Lower lobe of right lung (tissue), 2 donors: ENCODE measurements around the gene REXO5. TPM values are rescaled to one million over a fixed set of nuclear protein-coding genes. Genes with fewer than 3 reads are reported as not detected.

Experiments used
- ATAC-seq, 2 donors: fragments of 200-7000 bp; cut with Tn5 transposase; one replicate each; pipeline ENCODE4 v1.9.1; 2020 to 2022; ENCODE audit warnings: mild to moderate bottlenecking in 2 of 2, moderate library complexity in 2 of 2
- DNase-seq: peaks from one replicate; pipeline ENCODE4 v3.0.0-alpha.2; 2020
- H3K27ac ChIP-seq: fragments of 200-600 bp; one replicate; pipeline ENCODE4 v1.8.0; 2022
- H3K27me3 ChIP-seq: fragments of 200-600 bp; one replicate; pipeline ENCODE4 v1.8.0; 2022; ENCODE audit warnings: low read depth
- H3K36me3 ChIP-seq: fragments of 200-600 bp; one replicate; pipeline ENCODE4 v1.8.0; 2022; ENCODE audit warnings: mild to moderate bottlenecking
- H3K4me1 ChIP-seq: fragments of 200-600 bp; one replicate; pipeline ENCODE4 v1.8.0; 2022
- H3K4me3 ChIP-seq: fragments of 200-600 bp; one replicate; pipeline ENCODE4 v1.8.0; 2022; ENCODE audit warnings: mild to moderate bottlenecking
- H3K9me3 ChIP-seq: fragments of 200-600 bp; one replicate; pipeline ENCODE4 v1.8.0; 2022
- CTCF ChIP-seq: fragments of 200-600 bp; IDR thresholded peaks from one replicate; pipeline ENCODE4 v1.8.0; 2022; ENCODE audit warnings: antibody characterized with exemption, mild to moderate bottlenecking
- intact Hi-C: fragments of 100-400 bp; cut with DNase I; formaldehyde crosslinking; loops from one replicate; pipeline ENCODE4 v1.11.0; 2022
- total RNA-seq: library from RNA; stranded (reverse); fragmentation: NEBNext Ultra II Directional; extraction: Animal tissue kit (Norgen Biotek cat#: 25700); gene quantifications from one replicate; pipeline ENCODE4 v1.2.1, GENCODE V29; 2021
- donor health status: DM: no; HTN: yes; CAD: no; lungs with severe emphysema.

REXO5 gene
- total RNA-seq, 1 donor from 2014 or later: 4.7 TPM

- no peak for TF ChIP-seq CTCF
- Histone ChIP-seq H3K9me3 (no peaks in the 10 kb centered on the region), H3K4me3 (no peak overlapping the region), H3K36me3 (no peaks in the 10 kb centered on the region), H3K4me1 (peaks cover 53% of the 10 kb centered on the region), H3K27me3 (no peaks in the 10 kb centered on the region), H3K27ac (peak overlapping the region; percentile 76)
- intact Hi-C loops: loop anchor here (10.0 kb wide), 1 partner anchor 233 kb away; no protein-coding TSS in a partner anchor
- DNase-seq: peak; percentile 75
- peak; percentile 90 to 91 for ATAC-seq
Observed at GRCh38 chr16:20851601-20852000, 45.3 kb downstream of the REXO5 start.

GRCh38 chr16:20853143-20853542 is 46.8 kb downstream of the REXO5 start:
- DNase-seq (no peak), ATAC-seq (peak in 1 of 2 donors; percentile 2)
- intact Hi-C loops: loop anchor here (10.0 kb wide), 1 partner anchor 232 kb away; no protein-coding TSS in a partner anchor
- no peak overlapping the region for H3K27ac ChIP-seq
- TF ChIP-seq CTCF: no peak
- no peaks in the 10 kb centered on the region for H3K27me3 ChIP-seq
- no peaks in the 10 kb centered on the region for H3K36me3 ChIP-seq
- peaks cover 64% of the 10 kb centered on the region for H3K4me1 ChIP-seq
- H3K9me3 ChIP-seq: no peaks in the 10 kb centered on the region
- H3K4me3 ChIP-seq: no peak overlapping the region

GRCh38 chr16:20853981-20854620 is 47.8 kb downstream of the REXO5 start:
- Histone ChIP-seq H3K4me1 (peaks cover 65% of the 10 kb centered on the region), H3K9me3 (no peaks in the 10 kb centered on the region), H3K27ac (peak overlapping the region; percentile 42), H3K27me3 (no peaks in the 10 kb centered on the region), H3K4me3 (no peak overlapping the region), H3K36me3 (no peaks in the 10 kb centered on the region)
- intact Hi-C loops: loop anchor here (10.0 kb wide), 1 partner anchor 231 kb away; no protein-coding TSS in a partner anchor
- ATAC-seq (no peak), DNase-seq (no peak)
- TF ChIP-seq CTCF: no peak

GRCh38 chr16:20854963-20855362 is 48.6 kb downstream of the REXO5 start:
- ATAC-seq (no peak), DNase-seq (no peak)
- Histone ChIP-seq H3K36me3 (peaks cover 5% of the 10 kb centered on the region), H3K27ac (no peak overlapping the region), H3K27me3 (no peaks in the 10 kb centered on the region), H3K4me3 (no peak overlapping the region), H3K4me1 (peaks cover 69% of the 10 kb centered on the region), H3K9me3 (no peaks in the 10 kb centered on the region)
- no peak for TF ChIP-seq CTCF
- intact Hi-C loops: loop anchor here (10.0 kb wide), 1 partner anchor 230 kb away; no protein-coding TSS in a partner anchor

GRCh38 chr16:20857281-20857680 is 51.0 kb downstream of the REXO5 start:
- ATAC-seq (no peak), DNase-seq (no peak)
- intact Hi-C loops: loop anchor here (10.0 kb wide), 1 partner anchor 228 kb away; no protein-coding TSS in a partner anchor

More at GRCh38 chr16:20857281-20857680, 51.0 kb downstream of the REXO5 start:
- H3K36me3 ChIP-seq: peaks cover 28% of the 10 kb centered on the region
- TF ChIP-seq CTCF: no peak
- H3K4me1 ChIP-seq: peaks cover 61% of the 10 kb centered on the region
- no peak overlapping the region for H3K27ac ChIP-seq
- H3K27me3 ChIP-seq: no peaks in the 10 kb centered on the region
- no peaks in the 10 kb centered on the region for H3K9me3 ChIP-seq
- H3K4me3 ChIP-seq: no peak overlapping the region
